ENCODE data around the gene TRMU.

GRCh38 chr22:46349681-46350080, 14.2 kb downstream of the TRMU start:
- TF ChIP-seq POLR2A (IDR thresholded peaks at IDR 0.05; ENCODE audit: low read depth, low read length) (no peak), CTCF (IDR thresholded peaks at IDR 0.05; ENCODE audit: extremely low read depth in 1 of 2, insufficient read depth in 1 of 2, low read depth in 1 of 2, low read length in 2 of 2) (no peak), EZH2 (IDR thresholded peaks at IDR 0.05; ENCODE audit: borderline replicate concordance, low read depth, low read length, severe bottlenecking) (no peak), JUN (IDR thresholded peaks at IDR 0.05; ENCODE audit: borderline replicate concordance, insufficient read depth, insufficient read length, low read depth) (no peak), POLR2AphosphoS5 (IDR thresholded peaks at IDR 0.05; ENCODE audit: insufficient read depth, low read depth, low read length) (no peak), MYC (IDR thresholded peaks at IDR 0.05; ENCODE audit: low read depth, low read length) (no peak)
- TF ChIP-seq, protein P1, sequence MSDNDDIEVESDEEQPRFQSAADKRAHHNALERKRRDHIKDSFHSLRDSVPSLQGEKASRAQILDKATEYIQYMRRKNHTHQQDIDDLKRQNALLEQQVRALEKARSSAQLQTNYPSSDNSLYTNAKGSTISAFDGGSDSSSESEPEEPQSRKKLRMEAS (IDR thresholded peaks at IDR 0.05; ENCODE audit: insufficient read depth, insufficient read length): no peak

All from endothelial cell of umbilical vein (primary cell).